ENCODE data around the gene FLRT1.
A peak's percentile ranks its signal among the peaks of the same experiment; 100 is the strongest.

Gene FLRT1, protein sequence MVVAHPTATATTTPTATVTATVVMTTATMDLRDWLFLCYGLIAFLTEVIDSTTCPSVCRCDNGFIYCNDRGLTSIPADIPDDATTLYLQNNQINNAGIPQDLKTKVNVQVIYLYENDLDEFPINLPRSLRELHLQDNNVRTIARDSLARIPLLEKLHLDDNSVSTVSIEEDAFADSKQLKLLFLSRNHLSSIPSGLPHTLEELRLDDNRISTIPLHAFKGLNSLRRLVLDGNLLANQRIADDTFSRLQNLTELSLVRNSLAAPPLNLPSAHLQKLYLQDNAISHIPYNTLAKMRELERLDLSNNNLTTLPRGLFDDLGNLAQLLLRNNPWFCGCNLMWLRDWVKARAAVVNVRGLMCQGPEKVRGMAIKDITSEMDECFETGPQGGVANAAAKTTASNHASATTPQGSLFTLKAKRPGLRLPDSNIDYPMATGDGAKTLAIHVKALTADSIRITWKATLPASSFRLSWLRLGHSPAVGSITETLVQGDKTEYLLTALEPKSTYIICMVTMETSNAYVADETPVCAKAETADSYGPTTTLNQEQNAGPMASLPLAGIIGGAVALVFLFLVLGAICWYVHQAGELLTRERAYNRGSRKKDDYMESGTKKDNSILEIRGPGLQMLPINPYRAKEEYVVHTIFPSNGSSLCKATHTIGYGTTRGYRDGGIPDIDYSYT

DNA sequence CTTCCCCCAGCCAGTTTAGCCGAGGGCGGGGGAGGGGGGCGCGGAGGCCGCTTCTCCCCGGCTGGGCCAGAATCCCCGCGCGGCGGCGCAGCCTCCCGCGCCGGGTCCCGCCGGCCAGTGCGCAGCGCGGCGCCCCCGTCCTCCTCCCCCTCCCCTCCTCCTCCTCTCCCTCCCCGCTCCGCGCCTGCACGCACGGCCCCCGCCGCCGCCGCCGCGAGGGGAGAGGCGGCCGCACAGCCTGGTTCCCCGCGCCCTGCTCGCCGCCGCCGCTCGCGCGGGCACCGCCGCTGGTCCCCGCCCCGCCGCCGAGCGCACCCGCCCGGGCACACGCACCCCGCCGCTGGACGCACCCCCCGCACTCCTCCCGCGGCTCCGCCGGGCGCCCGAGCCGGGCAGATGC is at the start of gene FLRT1:
Gene FLRT1 (plus strand): TSS at position 356 of the 400 bp plus-strand sequence. CDS start 80,337 bp downstream, outside the sequence.
- DNase-seq (ENCODE audit: low spot score), result no peak

DNA sequence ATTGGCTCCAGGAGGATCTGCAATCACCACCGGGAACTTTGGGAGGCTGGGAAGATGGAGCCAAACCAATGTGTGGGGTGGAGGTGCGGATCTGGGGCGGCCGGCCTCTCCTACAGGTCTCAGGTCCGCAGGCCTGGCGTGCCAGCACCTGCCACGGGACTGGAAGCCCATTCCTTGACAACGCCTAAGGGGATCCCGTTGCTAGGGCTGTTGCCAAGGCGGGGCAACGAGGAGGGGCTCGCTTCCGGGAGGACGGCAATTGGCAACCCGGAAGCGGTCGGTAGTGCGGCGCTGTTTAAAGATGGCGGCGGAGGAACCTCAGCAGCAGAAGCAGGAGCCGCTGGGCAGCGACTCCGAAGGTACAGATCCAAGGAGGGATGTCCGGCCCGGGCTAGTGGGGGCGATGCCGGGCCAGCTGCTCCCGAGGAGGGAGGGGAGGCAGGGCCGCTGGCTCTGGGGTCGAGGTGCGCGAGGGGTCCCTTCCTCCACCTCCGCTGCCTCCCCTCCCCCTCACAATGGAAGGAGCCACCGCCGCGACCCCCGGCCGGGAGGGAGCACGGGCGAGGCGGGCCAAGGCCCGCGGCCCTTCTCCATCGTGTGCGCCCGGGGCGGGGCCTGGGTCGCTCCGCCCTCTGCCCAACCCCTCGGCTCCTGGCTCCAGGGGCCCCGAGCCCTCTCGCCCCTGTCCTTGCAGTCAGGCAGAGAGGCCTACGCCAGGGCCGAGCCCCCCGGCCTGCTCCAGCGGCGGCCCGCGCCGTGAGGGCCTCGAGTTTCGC is 49.4 kb upstream of the FLRT1 start, which contains the start of gene OTUB1:
Gene OTUB1 (plus strand): TSS at position 283 of the 776 bp plus-strand sequence. CDS start 19 bp downstream, at position 302.
- peak; percentile 92 for DNase-seq (ENCODE audit: low spot score)

DNA sequence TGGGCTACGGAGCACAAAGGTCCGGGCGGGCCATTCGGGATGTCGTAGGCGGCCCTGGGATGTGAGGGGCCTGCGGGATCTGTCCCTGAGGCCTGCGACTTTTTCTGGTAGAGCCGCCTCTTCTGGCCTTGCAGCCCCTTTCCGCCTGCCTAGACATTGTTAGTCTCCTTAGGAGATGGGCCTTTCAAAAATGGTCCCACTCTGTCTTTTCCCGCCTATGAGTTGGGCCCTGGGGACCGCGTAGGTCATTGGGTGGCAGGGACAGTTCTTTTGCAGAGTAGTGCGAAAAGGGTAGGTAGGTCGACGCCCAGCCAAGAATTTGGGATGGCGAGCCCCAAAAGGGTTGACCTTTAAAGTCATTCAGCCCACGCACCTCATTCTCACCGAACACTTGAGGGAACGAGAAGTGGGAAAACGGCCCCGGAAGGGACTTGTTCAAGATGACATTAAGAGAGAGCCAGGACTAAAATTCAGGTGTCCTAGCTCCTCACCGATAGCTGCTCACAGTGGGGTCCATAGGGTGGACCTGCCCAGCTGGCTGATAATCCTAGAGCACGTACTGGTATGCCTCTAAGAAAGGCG is 48.7 kb upstream of the FLRT1 start:
- no peak for DNase-seq (ENCODE audit: low spot score)

DNA sequence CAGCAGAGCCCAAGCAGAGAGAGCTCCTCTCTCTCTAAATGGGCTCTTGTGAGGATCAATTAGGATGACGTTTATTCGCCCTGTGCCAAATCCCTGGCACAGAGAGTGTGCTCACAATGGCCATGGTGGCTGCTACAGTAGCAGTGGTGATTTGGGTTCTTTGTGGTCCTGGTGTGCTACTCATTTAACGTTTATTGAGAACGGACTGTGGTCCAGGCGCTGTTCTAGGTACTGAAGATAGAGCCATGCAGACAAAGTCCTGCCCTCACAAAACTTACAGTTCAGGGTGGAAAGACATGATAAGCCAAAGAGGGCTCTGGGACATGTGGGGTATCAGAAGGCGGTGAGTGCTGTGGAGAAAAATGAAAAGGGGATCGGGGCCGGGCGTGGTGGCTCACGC is 44.2 kb upstream of the FLRT1 start:
- no peak for DNase-seq (ENCODE audit: low spot score)

DNA sequence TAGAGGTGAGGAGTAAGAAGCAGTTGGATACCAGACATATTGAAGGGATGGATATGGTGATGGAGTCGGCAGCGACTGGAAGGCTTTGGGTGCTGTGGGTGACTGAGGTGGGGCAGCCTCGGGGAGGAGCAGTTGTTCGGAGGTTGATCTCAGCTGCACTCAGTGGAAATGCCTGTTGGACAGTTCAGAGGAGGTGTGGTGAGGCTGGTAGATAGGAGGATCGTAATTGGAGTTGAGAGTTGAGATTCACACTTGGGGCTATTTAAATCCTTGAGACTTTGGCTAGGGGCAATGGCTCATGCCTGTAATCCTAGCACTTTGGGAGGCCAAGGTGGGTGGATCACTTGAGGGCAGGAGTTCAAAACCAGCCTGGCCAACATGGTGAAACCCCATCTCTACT is 42.6 kb upstream of the FLRT1 start:
- no peak for DNase-seq (ENCODE audit: low spot score)

DNA sequence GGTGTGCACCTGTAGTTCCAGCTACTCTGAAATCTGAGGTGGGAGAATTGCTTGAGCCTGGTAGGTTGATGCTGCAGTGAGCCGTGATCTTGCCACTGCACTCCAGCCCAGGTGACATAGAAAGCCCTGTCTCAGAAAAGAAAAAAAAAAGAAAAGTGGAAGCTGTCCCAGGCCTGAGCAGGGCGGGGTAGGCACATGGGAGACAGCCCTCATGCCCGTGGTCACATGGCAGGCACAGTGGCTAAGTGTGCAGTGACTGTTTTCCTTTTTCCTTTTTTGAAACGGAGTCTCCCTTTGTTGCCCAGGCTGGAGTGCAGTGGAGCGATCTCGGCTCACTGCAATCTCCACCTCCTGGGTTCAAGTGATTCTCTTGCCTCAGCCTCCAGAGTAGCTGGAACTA is 41.7 kb upstream of the FLRT1 start:
- no peak for DNase-seq (ENCODE audit: low spot score)

DNA sequence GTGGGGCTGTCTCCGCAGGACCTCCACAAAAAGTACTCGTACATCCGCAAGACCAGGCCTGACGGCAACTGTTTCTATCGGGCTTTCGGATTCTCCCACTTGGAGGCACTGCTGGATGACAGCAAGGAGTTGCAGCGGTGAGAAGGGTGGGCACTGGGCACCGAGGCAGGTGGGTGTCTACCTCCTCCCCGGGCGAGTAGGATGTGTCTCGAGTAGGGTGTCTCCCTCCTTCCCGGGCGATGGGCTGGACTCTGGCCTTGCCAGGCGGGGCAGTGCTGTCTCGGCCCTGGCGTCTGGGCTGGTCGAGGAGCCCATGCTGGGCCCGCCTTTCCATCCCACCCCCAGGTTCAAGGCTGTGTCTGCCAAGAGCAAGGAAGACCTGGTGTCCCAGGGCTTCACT is 39.2 kb upstream of the FLRT1 start:
- no peak for DNase-seq (ENCODE audit: low spot score)

DNA sequence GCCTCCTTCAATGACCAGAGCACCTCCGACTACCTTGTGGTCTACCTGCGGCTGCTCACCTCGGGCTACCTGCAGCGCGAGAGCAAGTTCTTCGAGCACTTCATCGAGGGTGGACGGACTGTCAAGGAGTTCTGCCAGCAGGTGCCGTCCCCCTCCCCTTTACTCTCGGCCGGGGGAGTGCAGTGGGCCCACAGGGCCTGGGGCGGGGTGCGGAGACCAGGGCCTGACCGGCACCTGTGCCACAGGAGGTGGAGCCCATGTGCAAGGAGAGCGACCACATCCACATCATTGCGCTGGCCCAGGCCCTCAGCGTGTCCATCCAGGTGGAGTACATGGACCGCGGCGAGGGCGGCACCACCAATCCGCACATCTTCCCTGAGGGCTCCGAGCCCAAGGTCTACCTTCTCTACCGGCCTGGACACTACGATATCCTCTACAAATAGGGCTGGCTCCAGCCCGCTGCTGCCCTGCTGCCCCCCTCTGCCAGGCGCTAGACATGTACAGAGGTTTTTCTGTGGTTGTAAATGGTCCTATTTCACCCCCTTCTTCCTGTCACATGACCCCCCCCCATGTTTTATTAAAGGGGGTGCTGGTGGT is 38.5 kb upstream of the FLRT1 start:
- DNase-seq (ENCODE audit: low spot score), result no peak

DNA sequence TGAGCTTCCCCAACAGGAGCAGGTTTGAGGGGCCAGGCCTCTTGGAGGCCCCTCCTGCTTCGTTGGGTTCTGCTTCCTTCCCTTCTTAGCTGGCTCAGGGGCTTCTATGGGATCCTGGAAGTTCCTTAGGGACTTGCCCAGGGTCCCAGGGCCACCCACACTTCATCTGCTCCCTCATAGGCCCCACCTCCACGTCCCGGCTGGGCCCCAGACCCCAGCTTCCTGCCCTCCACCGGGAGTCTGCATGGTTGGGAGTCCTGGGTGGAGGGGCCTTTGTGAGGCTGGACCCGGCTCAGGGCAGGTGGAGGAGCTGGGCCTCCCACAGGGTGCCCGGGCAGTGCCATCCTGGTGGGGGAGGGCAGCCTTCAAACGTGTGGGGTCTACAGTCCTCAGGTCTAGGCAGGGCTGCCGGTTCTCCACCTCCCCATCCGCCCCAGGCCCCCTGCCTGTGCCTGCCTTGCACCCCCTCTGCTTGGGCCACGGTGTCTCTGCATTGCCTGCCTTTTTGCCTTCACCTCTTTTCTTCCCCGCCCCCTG is 37.9 kb upstream of the FLRT1 start:
- DNase-seq (ENCODE audit: low spot score), result no peak

DNA sequence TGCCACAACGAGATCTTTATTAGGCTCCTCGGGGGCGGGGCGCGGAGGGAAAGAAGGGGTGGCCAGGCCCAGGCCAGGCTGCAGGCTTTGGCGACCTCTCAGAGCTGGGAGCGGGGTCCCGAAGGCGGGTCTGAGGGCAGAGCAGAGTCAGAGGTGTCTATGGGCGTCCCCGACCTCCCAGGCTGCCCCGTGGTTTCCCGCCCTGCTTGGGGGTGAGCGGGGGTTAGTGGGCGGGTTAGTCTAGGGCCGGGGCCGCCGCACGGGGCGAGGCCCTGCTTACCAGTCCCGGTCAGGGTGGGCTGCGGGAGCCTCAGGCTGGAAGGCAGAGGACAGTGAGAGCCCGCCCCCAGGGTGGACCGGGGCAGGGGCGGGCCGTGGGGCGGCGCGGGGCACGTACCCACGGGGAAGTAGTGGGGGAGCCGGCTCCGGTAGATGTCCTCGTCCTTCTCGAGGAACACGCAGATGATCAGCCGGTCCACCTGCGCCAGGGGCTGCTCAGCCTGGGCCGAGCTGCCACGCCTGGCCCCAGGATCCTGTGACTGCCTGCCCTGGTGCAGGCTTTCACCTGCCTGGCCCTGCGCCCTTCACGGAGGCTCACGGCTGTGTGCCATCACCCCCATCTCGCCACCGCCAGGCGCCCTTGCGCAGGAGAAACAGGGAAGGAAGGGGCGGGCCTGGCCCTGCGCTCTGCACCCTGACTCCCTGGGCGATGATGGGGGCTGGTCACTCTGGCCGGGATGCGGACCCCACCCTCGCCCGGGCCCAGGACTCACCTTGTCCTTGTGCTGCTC is 37.0 kb upstream of the FLRT1 start:
- no peak for DNase-seq (ENCODE audit: low spot score)

DNA sequence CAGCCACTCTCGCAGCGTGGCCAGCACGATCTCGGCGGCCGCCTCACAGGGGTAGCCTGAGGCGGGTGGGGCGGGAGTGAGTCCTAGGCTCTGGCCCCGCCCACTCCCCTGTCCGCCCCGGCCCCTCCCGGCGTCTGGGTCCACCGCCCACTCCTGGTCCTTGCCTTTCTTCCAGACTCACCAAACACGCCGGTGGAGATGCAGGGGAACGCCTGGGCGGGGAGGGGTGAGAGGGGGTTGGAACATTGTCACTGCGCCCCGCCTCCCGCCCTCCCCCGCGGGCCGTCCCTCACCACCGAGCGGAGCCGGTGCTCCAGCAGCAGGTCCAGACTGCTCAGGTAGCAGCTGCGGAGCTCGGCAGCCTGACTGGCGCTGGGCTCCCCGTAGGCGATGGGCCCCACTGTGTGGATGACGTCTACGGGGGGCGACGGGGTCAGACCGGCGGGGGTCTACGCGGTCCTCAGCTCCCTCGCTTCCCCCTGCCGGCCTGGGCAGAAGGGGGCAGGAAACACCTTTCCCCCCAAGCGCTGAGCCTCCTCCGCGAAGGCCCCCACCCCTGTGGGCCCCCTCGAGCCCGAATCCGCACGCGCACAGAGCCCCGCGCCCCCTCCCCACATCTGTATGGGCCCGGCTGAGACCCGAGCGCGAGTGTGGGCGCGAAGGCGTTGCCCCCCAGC is 36.2 kb upstream of the FLRT1 start:
- DNase-seq (ENCODE audit: low spot score), result no peak

DNA sequence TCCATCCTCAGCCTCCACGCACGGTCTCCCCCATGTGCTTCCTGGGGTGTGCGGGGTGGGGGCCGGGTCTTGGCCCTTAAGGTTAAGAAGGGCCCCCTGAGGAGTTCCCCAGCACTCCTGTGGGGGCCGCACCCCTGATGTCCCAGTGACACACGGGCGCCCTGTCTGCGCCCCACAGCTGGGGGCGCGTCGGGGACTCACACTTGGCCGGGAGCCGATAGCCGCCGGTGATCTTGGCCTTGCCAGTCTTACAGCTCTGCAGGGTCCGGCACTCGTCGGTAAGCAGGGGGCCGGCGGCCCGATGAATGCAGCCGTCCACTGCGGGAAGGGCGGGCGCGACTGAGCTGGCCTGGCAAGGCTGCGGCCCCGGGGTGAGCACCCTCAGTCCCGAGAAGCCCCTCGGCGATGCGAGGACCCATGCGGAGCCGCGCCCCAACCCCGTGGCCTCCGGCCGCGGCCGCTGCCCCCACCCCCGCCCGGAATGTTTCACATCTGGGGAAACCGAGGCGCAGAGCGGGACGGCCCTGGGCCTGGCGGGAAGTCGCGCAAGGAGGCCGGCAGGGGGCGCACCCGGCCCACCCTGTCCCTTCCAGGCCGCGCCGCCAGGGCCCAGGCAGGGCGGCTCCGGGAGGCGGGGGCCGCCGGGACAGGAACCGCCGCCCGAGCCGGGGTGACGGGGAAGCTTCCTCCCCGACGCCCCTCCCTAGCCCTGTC is 35.5 kb upstream of the FLRT1 start:
- no peak for DNase-seq (ENCODE audit: low spot score)

DNA sequence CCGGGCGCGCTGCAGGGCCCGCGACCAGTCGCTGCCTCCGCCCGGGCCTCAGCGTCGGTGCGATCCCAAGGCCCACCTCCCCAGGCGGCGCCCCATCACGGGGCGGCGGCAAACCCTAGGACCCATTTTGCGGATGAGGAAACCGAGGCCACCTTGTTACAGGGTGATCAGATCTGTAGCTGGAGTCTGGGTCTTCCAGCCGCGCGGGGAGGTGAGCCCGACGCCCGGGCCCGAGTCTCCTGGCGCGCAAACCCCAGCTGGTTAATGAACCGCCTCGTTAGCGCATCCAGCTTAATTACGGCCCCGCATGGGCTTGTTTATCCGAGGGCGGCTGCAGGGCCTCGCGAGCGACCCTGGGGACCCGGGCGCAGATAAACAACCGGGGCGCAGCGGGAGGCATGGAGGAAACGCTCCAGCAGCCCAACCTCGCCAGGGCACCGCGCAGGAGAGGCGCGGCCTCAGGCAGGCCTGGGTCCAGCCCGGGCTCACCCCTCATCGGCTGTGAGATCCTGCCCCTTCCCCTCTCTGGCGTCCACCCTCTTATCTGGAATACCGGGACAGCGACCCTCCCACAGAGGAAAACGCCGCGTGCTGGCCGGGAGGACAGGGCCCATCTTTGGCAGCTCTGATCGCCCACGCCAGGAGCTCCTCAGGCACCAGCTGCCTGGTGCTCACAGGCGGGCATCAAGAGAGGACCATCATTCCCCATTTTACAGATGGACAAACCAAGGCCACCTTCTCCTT is 34.8 kb upstream of the FLRT1 start:
- no peak for DNase-seq (ENCODE audit: low spot score)

DNA sequence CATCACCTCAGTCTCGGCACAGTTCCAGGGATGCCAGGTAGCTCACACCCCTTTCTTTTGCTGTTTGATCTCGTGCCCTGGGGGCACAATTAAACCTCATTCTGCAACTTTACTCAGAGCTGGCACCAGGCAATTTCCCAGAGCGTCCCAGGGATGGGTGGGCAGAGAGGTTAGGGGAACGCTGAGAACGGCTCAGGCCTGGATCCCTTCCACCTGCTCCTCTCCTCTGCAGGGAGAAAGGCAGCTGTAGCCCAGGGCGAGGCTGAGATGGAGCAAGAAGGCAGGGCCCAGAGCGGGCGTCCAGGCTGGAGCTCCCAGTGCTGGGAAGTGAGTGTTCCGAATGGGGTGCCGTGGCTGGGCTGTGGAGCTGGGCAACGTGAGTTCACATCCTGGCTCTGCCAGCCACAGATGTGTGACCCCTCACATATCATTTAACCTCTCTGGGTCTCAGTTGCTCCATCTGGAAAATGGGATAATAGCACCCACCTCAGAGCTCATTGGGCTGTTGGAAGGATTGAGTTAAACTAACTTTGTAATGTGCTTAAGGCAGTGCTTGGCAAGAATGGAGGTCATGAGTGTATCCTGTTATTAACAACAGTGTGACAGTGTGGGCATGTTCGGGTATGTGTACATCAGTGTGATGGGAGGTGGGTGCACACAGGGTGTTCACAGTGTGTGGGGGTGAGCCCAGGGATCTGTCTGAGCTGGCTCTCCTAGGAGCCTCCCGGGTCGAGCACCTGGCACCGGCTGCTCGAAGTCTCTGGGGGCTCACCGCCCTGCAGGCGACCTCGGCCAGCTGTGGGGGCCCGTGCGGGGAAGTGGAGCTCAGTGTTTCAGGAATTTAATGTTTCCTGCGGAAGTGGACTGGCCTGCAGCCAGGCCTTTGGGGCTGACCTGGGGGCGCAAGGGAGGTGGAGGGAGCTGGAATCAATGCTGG is 34.0 kb upstream of the FLRT1 start:
- no peak for DNase-seq (ENCODE audit: low spot score)

DNA sequence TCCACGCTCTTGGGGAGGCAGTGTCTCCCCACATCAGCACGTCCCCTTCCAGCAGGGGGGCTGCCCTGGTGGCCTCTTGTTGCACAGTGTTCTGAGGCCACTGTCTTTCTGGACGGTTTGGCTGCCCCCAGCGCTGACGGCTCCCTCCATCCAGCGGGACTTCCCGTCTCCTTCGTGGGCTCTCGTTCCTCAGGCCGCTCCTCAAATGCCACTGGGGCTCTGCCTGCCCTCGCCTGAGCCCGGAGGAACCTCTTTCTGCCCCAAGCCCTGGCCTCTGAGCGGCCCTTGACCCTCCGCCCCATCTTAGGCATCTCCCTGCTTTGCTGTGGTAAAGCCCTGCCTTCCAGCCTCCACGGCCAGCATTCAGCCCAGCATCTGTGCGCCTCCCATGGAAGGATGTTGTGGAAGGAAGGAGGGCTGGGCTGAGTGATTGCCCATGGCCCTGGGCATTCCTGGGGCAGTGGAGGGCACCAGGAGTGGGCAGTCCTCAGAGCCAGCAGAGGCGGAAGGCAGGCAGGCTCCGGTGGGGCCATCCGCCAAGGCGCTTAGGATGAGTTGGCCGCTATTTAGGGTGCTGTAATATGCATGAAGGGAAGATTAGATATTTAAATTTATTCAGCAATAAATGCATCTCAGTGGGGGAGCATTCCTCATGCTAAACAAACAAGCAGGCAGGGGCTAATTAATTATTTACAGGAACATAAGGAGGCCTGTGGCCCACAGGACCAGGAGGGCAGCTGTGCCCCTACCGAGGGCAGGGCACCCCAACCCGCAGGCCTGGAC is 31.7 kb upstream of the FLRT1 start:
- no peak for DNase-seq (ENCODE audit: low spot score)

DNA sequence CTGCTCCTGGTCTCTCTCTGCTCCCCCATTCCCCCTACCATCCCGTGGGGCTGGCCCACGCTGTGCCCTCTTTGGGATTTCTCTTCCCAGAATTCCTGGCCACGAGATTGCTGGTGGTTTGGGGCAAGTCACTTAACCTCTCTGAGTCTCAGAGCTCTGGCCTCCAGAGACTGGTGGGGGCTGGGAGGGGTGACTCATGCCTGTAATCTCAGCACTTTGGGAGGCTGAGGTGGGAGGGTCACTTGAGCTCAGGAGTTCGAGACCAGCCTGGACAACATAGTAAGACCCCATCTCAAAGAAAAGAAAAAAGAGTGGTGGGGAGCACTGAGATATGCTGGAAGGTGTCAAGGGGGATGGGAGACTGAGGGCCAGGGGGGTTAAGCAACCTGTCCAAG is 31.1 kb upstream of the FLRT1 start:
- DNase-seq (ENCODE audit: low spot score), result no peak

DNA sequence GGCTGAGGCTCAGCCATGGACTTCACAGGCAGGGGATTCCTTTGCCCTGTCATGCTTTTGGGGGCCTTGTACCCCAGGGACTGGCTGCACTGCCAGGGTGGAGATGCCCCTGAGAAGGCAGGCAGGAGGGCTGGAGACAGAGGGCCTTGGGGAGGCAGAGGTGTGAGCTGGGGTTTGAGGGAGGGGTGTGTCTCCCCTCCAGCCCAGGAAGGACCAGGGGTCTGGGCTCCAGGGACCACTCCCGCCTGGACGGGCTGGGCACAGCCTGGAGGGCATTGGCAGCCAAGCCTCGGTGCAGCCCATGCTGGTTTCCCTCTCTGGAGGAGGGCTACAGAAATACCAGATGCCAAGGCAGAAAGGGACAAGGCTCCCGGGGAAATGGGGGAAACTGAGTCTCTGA is 30.0 kb upstream of the FLRT1 start:
- DNase-seq (ENCODE audit: low spot score), result no peak
